ENCODE data around the gene MTFMT. TPM values are rescaled to one million over a fixed set of nuclear protein-coding genes. Genes with fewer than 3 reads are reported as not detected.

The MTFMT gene
- total RNA-seq, 1 experiment from 2014 or later = 30.4 TPM

GRCh38 chr15:65067645-65068402, 38.4 kb upstream of the MTFMT start, which contains the start of gene RASL12:
Gene RASL12 (minus strand): TSS chr15:65067991. CDS start chr15:65067835, 156 bp downstream.
- H3K4me3 ChIP-seq = peak within 1 kb of the TSS; percentile 88
- H3K27me3 ChIP-seq (replicated peaks) = no peaks in the 10 kb centered on the region
- peak; percentile 71 to 74 for DNase-seq (ENCODE audit: low read depth in 1 of 2, low spot score in 2 of 2)
- peaks cover 86% of the 10 kb centered on the region for H3K4me1 ChIP-seq (replicated peaks)
- H3K9me3 ChIP-seq (replicated peaks) = no peaks in the 10 kb centered on the region
- H3K27ac ChIP-seq = peak within 1 kb of the TSS; percentile 75
- peaks cover 37% of the 10 kb centered on the region for H3K36me3 ChIP-seq

GRCh38 chr15:65067317-65067644, 37.8 kb upstream of the MTFMT start:
- H3K27me3 ChIP-seq (replicated peaks) = no peaks in the 10 kb centered on the region
- H3K9me3 ChIP-seq (replicated peaks) = no peaks in the 10 kb centered on the region
- H3K4me3 ChIP-seq = peak overlapping the region; percentile 88
- H3K27ac ChIP-seq = peak overlapping the region; percentile 75
- H3K4me1 ChIP-seq (replicated peaks) = peaks cover 90% of the 10 kb centered on the region
- H3K36me3 ChIP-seq = peaks cover 42% of the 10 kb centered on the region
- DNase-seq (ENCODE audit: low read depth in 1 of 2, low spot score in 2 of 2) = no peak

- Histone ChIP-seq H3K9me3 (replicated peaks) (no peaks in the 10 kb centered on the region), H3K36me3 (peaks cover 47% of the 10 kb centered on the region), H3K4me1 (replicated peaks) (peaks cover 88% of the 10 kb centered on the region), H3K27me3 (replicated peaks) (no peaks in the 10 kb centered on the region), H3K27ac (peak overlapping the region; percentile 75), H3K4me3 (peak overlapping the region; percentile 88)
- peak; percentile 70 to 73 for DNase-seq (ENCODE audit: low read depth in 1 of 2, low spot score in 2 of 2)
These were observed 37.3 kb upstream of the MTFMT start for GRCh38 chr15:65066635-65067316.

- H3K36me3 ChIP-seq = peaks cover 54% of the 10 kb centered on the region
- no peaks in the 10 kb centered on the region for H3K9me3 ChIP-seq (replicated peaks)
- H3K4me3 ChIP-seq = peak overlapping the region; percentile 88
- peak overlapping the region; percentile 75 for H3K27ac ChIP-seq
- H3K4me1 ChIP-seq (replicated peaks) = peaks cover 84% of the 10 kb centered on the region
- H3K27me3 ChIP-seq (replicated peaks) = no peaks in the 10 kb centered on the region
- peak; percentile 70 to 72 for DNase-seq (ENCODE audit: low read depth in 1 of 2, low spot score in 2 of 2)
These were observed 36.7 kb upstream of the MTFMT start for GRCh38 chr15:65066001-65066634.

- no peak overlapping the region for H3K4me3 ChIP-seq
- no peaks in the 10 kb centered on the region for H3K9me3 ChIP-seq (replicated peaks)
- DNase-seq (ENCODE audit: low read depth in 1 of 2, low spot score in 2 of 2) = peak in 1 of 2 experiments; percentile 45
- H3K27me3 ChIP-seq (replicated peaks) = no peaks in the 10 kb centered on the region
- H3K4me1 ChIP-seq (replicated peaks) = peaks cover 83% of the 10 kb centered on the region
- peak overlapping the region; percentile 30 for H3K27ac ChIP-seq
- H3K36me3 ChIP-seq = peaks cover 87% of the 10 kb centered on the region
These were observed 33.3 kb upstream of the MTFMT start for GRCh38 chr15:65062726-65063125.

GRCh38 chr15:65062061-65062460, 32.6 kb upstream of the MTFMT start:
- Histone ChIP-seq H3K4me3 (no peak overlapping the region), H3K27me3 (replicated peaks) (no peaks in the 10 kb centered on the region), H3K36me3 (peaks cover 88% of the 10 kb centered on the region), H3K9me3 (replicated peaks) (no peaks in the 10 kb centered on the region), H3K27ac (0 out of 2 replicates have a peak overlapping the region, but pooled peaks have one; percentile 30), H3K4me1 (replicated peaks) (peaks cover 84% of the 10 kb centered on the region)
- DNase-seq (ENCODE audit: low read depth in 1 of 2, low spot score in 2 of 2) = no peak

- Histone ChIP-seq H3K4me3 (no peak overlapping the region), H3K36me3 (peaks cover 99% of the 10 kb centered on the region), H3K4me1 (replicated peaks) (peaks cover 87% of the 10 kb centered on the region), H3K27me3 (replicated peaks) (no peaks in the 10 kb centered on the region), H3K9me3 (replicated peaks) (no peaks in the 10 kb centered on the region), H3K27ac (no peak overlapping the region)
- DNase-seq (ENCODE audit: low read depth in 1 of 2, low spot score in 2 of 2) = no peak
These were observed 31.4 kb upstream of the MTFMT start for GRCh38 chr15:65060641-65061397.

GRCh38 chr15:65059931-65060596, 30.6 kb upstream of the MTFMT start:
- no peak for DNase-seq (ENCODE audit: low read depth in 1 of 2, low spot score in 2 of 2)

GRCh38 chr15:65059369-65059750, 29.9 kb upstream of the MTFMT start:
- H3K27ac ChIP-seq = no peak overlapping the region
- H3K4me1 ChIP-seq (replicated peaks) = peaks cover 90% of the 10 kb centered on the region
- no peak for DNase-seq (ENCODE audit: low read depth in 1 of 2, low spot score in 2 of 2)
- no peaks in the 10 kb centered on the region for H3K9me3 ChIP-seq (replicated peaks)
- H3K36me3 ChIP-seq = peaks cover 94% of the 10 kb centered on the region
- H3K4me3 ChIP-seq = no peak overlapping the region
- no peaks in the 10 kb centered on the region for H3K27me3 ChIP-seq (replicated peaks)

More at GRCh38 chr15:65059931-65060596, 30.6 kb upstream of the MTFMT start:
- no peak overlapping the region for H3K27ac ChIP-seq
- peaks cover 94% of the 10 kb centered on the region for H3K36me3 ChIP-seq
- no peaks in the 10 kb centered on the region for H3K27me3 ChIP-seq (replicated peaks)
- no peak overlapping the region for H3K4me3 ChIP-seq
- peaks cover 87% of the 10 kb centered on the region for H3K4me1 ChIP-seq (replicated peaks)
- H3K9me3 ChIP-seq (replicated peaks) = no peaks in the 10 kb centered on the region

- Histone ChIP-seq H3K27ac (no peak overlapping the region), H3K27me3 (replicated peaks) (no peaks in the 10 kb centered on the region), H3K4me1 (replicated peaks) (peaks cover 90% of the 10 kb centered on the region), H3K36me3 (peaks cover 94% of the 10 kb centered on the region), H3K9me3 (replicated peaks) (no peaks in the 10 kb centered on the region), H3K4me3 (no peak overlapping the region)
- no peak for DNase-seq (ENCODE audit: low read depth in 1 of 2, low spot score in 2 of 2)
These were observed 29.2 kb upstream of the MTFMT start for GRCh38 chr15:65058394-65059368.

GRCh38 chr15:65057549-65057940, 28.1 kb upstream of the MTFMT start:
- H3K36me3 ChIP-seq = peaks cover 93% of the 10 kb centered on the region
- peak overlapping the region; percentile 62; the same call in 1 of the 2 replicates for H3K27ac ChIP-seq
- no peak for DNase-seq (ENCODE audit: low read depth in 1 of 2, low spot score in 2 of 2)
- H3K4me1 ChIP-seq (replicated peaks) = peaks cover 79% of the 10 kb centered on the region
- no peaks in the 10 kb centered on the region for H3K9me3 ChIP-seq (replicated peaks)
- H3K4me3 ChIP-seq = no peak overlapping the region
- no peaks in the 10 kb centered on the region for H3K27me3 ChIP-seq (replicated peaks)

GRCh38 chr15:65056868-65057548, 27.6 kb upstream of the MTFMT start:
- no peaks in the 10 kb centered on the region for H3K9me3 ChIP-seq (replicated peaks)
- peak overlapping the region; percentile 62 for H3K27ac ChIP-seq
- DNase-seq (ENCODE audit: low read depth in 1 of 2, low spot score in 2 of 2) = peak; percentile 54 to 68
- H3K4me1 ChIP-seq (replicated peaks) = peaks cover 75% of the 10 kb centered on the region
- no peak overlapping the region for H3K4me3 ChIP-seq
- H3K27me3 ChIP-seq (replicated peaks) = no peaks in the 10 kb centered on the region
- peaks cover 90% of the 10 kb centered on the region for H3K36me3 ChIP-seq
